Gastrocnemius medialis (tissue), 4 donors: ENCODE results near the gene ZDHHC8.

Experiments used
- POLR2A ChIP-seq, 2 donors: fragments of 450-650 bp; IDR thresholded peaks; one replicate each; pipeline ENCODE4 v1.6.1; 2017; ENCODE audit warnings: antibody characterized with exemption in 2 of 2, mild to moderate bottlenecking in 2 of 2, moderate library complexity in 2 of 2
- TF ChIP-seq, protein P1 (sequence below), 5 experiments: fragments of 450-650 bp in 3 of 5; fragments of 200-600 bp in 2 of 5; sonication (generic) in 2 of 5; IDR thresholded peaks in 4 of 5; conservative IDR thresholded peaks in 1 of 5; 1 replicate in 4 of 5; 2 replicates in 1 of 5; pipeline ENCODE4 v1.5.1; 2016 to 2019; ENCODE audit warnings: antibody characterized with exemption in 5 of 5, mild to moderate bottlenecking in 3 of 5, moderate library complexity in 3 of 5

DNA sequence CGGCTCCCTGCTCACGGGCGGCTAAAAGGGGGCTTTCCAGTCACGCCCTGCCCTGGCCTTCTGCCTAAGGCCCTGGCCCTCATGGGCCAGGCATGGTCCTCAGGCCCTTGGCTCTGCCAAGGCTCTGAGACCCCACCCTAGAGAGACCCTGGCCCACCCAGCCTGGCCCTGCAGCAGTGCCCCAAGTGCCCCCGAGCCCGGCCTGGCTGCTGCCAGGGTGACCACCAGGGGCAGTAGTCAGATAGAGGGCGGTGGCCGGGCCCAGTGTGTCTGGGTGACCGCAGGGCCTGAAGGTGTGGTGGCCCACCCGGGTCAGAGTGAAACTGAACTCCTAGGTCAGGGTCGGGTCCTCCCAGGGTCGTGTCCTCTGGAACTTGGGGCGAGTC, 48.6 kb downstream of the ZDHHC8 start:
- TF ChIP-seq, protein P1, sequence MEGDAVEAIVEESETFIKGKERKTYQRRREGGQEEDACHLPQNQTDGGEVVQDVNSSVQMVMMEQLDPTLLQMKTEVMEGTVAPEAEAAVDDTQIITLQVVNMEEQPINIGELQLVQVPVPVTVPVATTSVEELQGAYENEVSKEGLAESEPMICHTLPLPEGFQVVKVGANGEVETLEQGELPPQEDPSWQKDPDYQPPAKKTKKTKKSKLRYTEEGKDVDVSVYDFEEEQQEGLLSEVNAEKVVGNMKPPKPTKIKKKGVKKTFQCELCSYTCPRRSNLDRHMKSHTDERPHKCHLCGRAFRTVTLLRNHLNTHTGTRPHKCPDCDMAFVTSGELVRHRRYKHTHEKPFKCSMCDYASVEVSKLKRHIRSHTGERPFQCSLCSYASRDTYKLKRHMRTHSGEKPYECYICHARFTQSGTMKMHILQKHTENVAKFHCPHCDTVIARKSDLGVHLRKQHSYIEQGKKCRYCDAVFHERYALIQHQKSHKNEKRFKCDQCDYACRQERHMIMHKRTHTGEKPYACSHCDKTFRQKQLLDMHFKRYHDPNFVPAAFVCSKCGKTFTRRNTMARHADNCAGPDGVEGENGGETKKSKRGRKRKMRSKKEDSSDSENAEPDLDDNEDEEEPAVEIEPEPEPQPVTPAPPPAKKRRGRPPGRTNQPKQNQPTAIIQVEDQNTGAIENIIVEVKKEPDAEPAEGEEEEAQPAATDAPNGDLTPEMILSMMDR (IDR thresholded peaks at IDR 0.05 in 4 of 5, conservative IDR thresholded peaks at IDR 0.05 in 1 of 5) = no peak
- TF ChIP-seq POLR2A (IDR thresholded peaks at IDR 0.05) = no peak
